IMR-90 (cell line): ENCODE results near the gene ROBO2.

Source experiments
- CEBPB ChIP-seq: IDR thresholded peaks from 2 replicates; pipeline ENCODE4 v1.6.1; 2012; ENCODE audit warnings: low read depth, low read length, improper control_type of control experiment
- CHD1 ChIP-seq: IDR thresholded peaks from 2 replicates; pipeline ENCODE4 v1.6.1; 2012; ENCODE audit warnings: low read depth, low read length, improper control_type of control experiment
- ELK1 ChIP-seq: fragments of 150-350 bp; IDR thresholded peaks from 2 replicates; pipeline ENCODE4 v1.6.1; 2016; ENCODE audit warnings: low read depth, mild to moderate bottlenecking, low read length, moderate library complexity, borderline replicate concordance
- MAZ ChIP-seq: IDR thresholded peaks from 2 replicates; pipeline ENCODE4 v1.6.1; 2012; ENCODE audit warnings: low read depth, mild to moderate bottlenecking, low read length, improper control_type of control experiment, moderate library complexity, borderline replicate concordance
- POLR2A ChIP-seq: IDR thresholded peaks from 2 replicates; pipeline ENCODE4 v1.6.1; 2012; ENCODE audit warnings: mild to moderate bottlenecking, low read depth, low read length
- RAD21 ChIP-seq: IDR thresholded peaks from 2 replicates; pipeline ENCODE4 v1.6.1; 2012; ENCODE audit warnings: low read length, improper control_type of control experiment
- USF2 ChIP-seq: fragments of 150-350 bp; IDR thresholded peaks from 2 replicates; pipeline ENCODE4 v1.6.1; 2017; ENCODE audit warnings: mild to moderate bottlenecking, antibody characterized with exemption, low read length, low read depth
- TF ChIP-seq, protein P1 (sequence below): conservative IDR thresholded peaks from 2 replicates; pipeline ENCODE4 v1.5.1; 2012; ENCODE audit warnings: mild to moderate bottlenecking, low read depth, low read length, improper control_type of control experiment

- TF ChIP-seq, protein P1, sequence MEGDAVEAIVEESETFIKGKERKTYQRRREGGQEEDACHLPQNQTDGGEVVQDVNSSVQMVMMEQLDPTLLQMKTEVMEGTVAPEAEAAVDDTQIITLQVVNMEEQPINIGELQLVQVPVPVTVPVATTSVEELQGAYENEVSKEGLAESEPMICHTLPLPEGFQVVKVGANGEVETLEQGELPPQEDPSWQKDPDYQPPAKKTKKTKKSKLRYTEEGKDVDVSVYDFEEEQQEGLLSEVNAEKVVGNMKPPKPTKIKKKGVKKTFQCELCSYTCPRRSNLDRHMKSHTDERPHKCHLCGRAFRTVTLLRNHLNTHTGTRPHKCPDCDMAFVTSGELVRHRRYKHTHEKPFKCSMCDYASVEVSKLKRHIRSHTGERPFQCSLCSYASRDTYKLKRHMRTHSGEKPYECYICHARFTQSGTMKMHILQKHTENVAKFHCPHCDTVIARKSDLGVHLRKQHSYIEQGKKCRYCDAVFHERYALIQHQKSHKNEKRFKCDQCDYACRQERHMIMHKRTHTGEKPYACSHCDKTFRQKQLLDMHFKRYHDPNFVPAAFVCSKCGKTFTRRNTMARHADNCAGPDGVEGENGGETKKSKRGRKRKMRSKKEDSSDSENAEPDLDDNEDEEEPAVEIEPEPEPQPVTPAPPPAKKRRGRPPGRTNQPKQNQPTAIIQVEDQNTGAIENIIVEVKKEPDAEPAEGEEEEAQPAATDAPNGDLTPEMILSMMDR = no peak
- TF ChIP-seq POLR2A = no peak
- TF ChIP-seq CEBPB = no peak
- no peak for TF ChIP-seq RAD21
- no peak for TF ChIP-seq ELK1
- TF ChIP-seq MAZ = no peak
- no peak for TF ChIP-seq USF2
- TF ChIP-seq CHD1 = no peak
These were observed 562.0 kb downstream of the ROBO2 start for GRCh38 chr3:77601823-77602415.
